Stomach (tissue), 19 donors: Measurements from ENCODE around the gene CEP44. TPM values are rescaled to one million over a fixed set of nuclear protein-coding genes. Genes with fewer than 3 reads are reported as not detected.
A peak's percentile ranks its signal among the peaks of the same experiment; 100 is the strongest.

ENCODE experiments used
- DNase-seq, 2 donors: peaks; one replicate each; pipeline versions ENCODE4 v3.0.0 to v3.0.0-alpha.2; 2013 to 2019
- H3K27ac ChIP-seq, 5 donors: fragments of 200-600 bp in 4 of 5; sonication (generic) in 4 of 5; one replicate each; pipeline ENCODE4 v1.5.1; 2013 to 2019; ENCODE audit warnings: mild to moderate bottlenecking in 1 of 5, moderate library complexity in 1 of 5
- H3K27me3 ChIP-seq, 3 donors: fragments of 200-600 bp; sonication (generic); one replicate each; pipeline ENCODE4 v1.5.1; 2017 to 2019; ENCODE audit warnings: mixed run types in 1 of 3
- H3K36me3 ChIP-seq, 4 donors: fragments of 200-600 bp; sonication (generic); 1 replicate in 3 of 4; 2 replicates in 1 of 4; pipeline ENCODE4 v1.5.1; 2016 to 2019
- H3K4me1 ChIP-seq, 4 donors: fragments of 200-600 bp; sonication (generic); one replicate each; pipeline ENCODE4 v1.5.1; 2016 to 2019
- H3K4me3 ChIP-seq, 4 donors: fragments of 200-600 bp; sonication (generic) in 3 of 4; one replicate each; pipeline ENCODE4 v1.5.1; 2016 to 2019; ENCODE audit warnings: mild to moderate bottlenecking in 1 of 4
- H3K9me3 ChIP-seq, 4 donors: fragments of 200-600 bp; sonication (generic); one replicate each; pipeline ENCODE4 v1.5.1; 2016 to 2019
- CTCF ChIP-seq, 7 experiments: fragments of 450-650 bp in 4 of 7; fragments of 200-600 bp in 3 of 7; sonication (generic) in 3 of 7; IDR thresholded peaks; one replicate each; pipeline ENCODE4 v1.5.1; 2016 to 2019; ENCODE audit warnings: antibody characterized with exemption in 7 of 7, control low read depth in 2 of 7, mild to moderate bottlenecking in 1 of 7
- EP300 ChIP-seq: sonication (generic); formaldehyde crosslinking; IDR thresholded peaks from one replicate; pipeline ENCODE4 v1.6.1; 2017; ENCODE audit warnings: antibody characterized with exemption
- POLR2A ChIP-seq, 4 donors: fragments of 450-650 bp; IDR thresholded peaks; one replicate each; pipeline ENCODE4 v1.6.1; 2016; ENCODE audit warnings: antibody characterized with exemption in 4 of 4, control low read depth in 2 of 4, mild to moderate bottlenecking in 1 of 4, moderate library complexity in 1 of 4
- POLR2AphosphoS5 ChIP-seq, 3 donors: sonication (generic); formaldehyde crosslinking; IDR thresholded peaks; one replicate each; pipeline ENCODE4 v1.6.1; 2016; ENCODE audit warnings: antibody characterized with exemption in 3 of 3
- WGBS, 5 donors: extraction: QIAGEN DNeasy Blood & Tissue Kit in 3 of 5; methylation state at CpG; one replicate each; pipeline versions ENCODE4 v1.1.5 to v1.1.7; 2013 to 2018; 5-methylcytosine and 5-hydroxymethylcytosine counted together
- intact Hi-C: fragments of 100-400 bp; cut with DNase I; formaldehyde crosslinking; loops from one replicate; pipeline ENCODE4 v1.15.1; 2023; ENCODE audit warnings: low total_unique reads
- long read RNA-seq, 10 donors: transcript quantifications; one replicate each; lab custom pipeline, GENCODE V29; 2026
- polyA plus RNA-seq, 3 donors: library from polyadenylated mRNA; stranded (reverse); fragments of 200-250 nt; gene quantifications; one replicate each; pipeline ENCODE4 v1.2.3, GENCODE V29; 2013
- total RNA-seq, 5 donors: library from RNA; depleted of rRNA; stranded (reverse); fragments of >200 nt; gene quantifications; one replicate each; pipeline versions ENCODE4 v1.1.0 to v1.2.3, GENCODE V29; 2014 to 2016
- donor health status: healthy with polysubstance abuse.
- donor health status: Bipolar disorder and iron deficiency.
- donor health status: healthy.

CEP44 gene
- 10 to 100 TPM in 4 of 5 donors, 1 to 10 TPM in 1; 8.2 to 42.0 (median 19.6) TPM for total RNA-seq
- 1 to 10 TPM; 3.4 to 7.2 (median 6.5) TPM for polyA plus RNA-seq
- long read RNA-seq, donor 1 = 0 reads
- long read RNA-seq, donor 2 = 0 reads
- long read RNA-seq, donor 3 = 0 reads
- long read RNA-seq, donor 4 = 0 reads
- long read RNA-seq, donor 5 = 0 reads
- long read RNA-seq, donor 6, partial matches to known transcripts = 41 of 45 reads
- long read RNA-seq, donor 6, other reads (novel, unspliced or antisense) = 0 of 45 reads
- long read RNA-seq, donor 7, full-length matches to known transcripts = 1 of 1 reads
- long read RNA-seq, donor 7, partial matches to known transcripts = 0 of 1 reads
- long read RNA-seq, donor 7, other reads (novel, unspliced or antisense) = 0 of 1 reads
- long read RNA-seq, donor 8, partial matches to known transcripts = 0 of 1 reads
- long read RNA-seq, donor 8, other reads (novel, unspliced or antisense) = 0 of 1 reads
- long read RNA-seq, donor 9 = 0 reads
- long read RNA-seq, donor 10, partial matches to known transcripts = 0 of 1 reads
- long read RNA-seq, donor 10, other reads (novel, unspliced or antisense) = 0 of 1 reads

- WGBS, 5 donors = 0 to 1% (median 0%) methylated on average over 48 to 52 of the region's 52 CpGs
- Histone ChIP-seq H3K27me3 (no peaks in the 10 kb centered on the region), H3K36me3 (no peaks in the 10 kb centered on the region), H3K4me3 (peak within 1 kb of the TSS; percentile 73 to 86 (median 74)), H3K4me1 (peaks cover 12 to 60% (median 39%) of the 10 kb centered on the region in 4 donors), H3K27ac (peak within 1 kb of the TSS; percentile 92 to 99 (median 96)), H3K9me3 (no peaks in the 10 kb centered on the region)
- TF ChIP-seq POLR2A (IDR thresholded peaks at IDR 0.05) = no peak
- TF ChIP-seq POLR2AphosphoS5 (IDR thresholded peaks at IDR 0.05) = peak in 1 of 3 donors; percentile 37
- intact Hi-C loops = no loop called here
- peak; percentile 65 to 94 for DNase-seq
Measured at GRCh38 chr4:174283507-174284471, at the start of gene CEP44, which contains the start of gene FBXO8. CEP44 (plus strand) TSS chr4:174283911; CDS start chr4:174299122, 15,211 bp downstream. FBXO8 (minus strand) TSS chr4:174283667; CDS start chr4:174263092, 20,575 bp downstream.

GRCh38 chr4:174236359-174236758 is 47.4 kb upstream of the CEP44 start:
- H3K27me3 ChIP-seq = no peaks in the 10 kb centered on the region
- no peaks in the 10 kb centered on the region for H3K4me1 ChIP-seq
- WGBS, 5 donors = 71 to 98% (median 83%) methylated on average over 3 of the region's 3 CpGs
- no peaks in the 10 kb centered on the region for H3K9me3 ChIP-seq
- DNase-seq = no peak
- H3K4me3 ChIP-seq = no peak overlapping the region
- no peak overlapping the region for H3K27ac ChIP-seq
- intact Hi-C loops = no loop called here
- peaks cover 0 to 61% (median 38%) of the 10 kb centered on the region in 4 donors for H3K36me3 ChIP-seq
- TF ChIP-seq CTCF (IDR thresholded peaks at IDR 0.05) = no peak
- TF ChIP-seq POLR2AphosphoS5 (IDR thresholded peaks at IDR 0.05) = no peak
- TF ChIP-seq POLR2A (IDR thresholded peaks at IDR 0.05) = no peak
- no peak for TF ChIP-seq EP300

GRCh38 chr4:174241162-174241561 is 42.5 kb upstream of the CEP44 start:
- Histone ChIP-seq H3K4me1 (no peaks in the 10 kb centered on the region), H3K36me3 (peaks cover 0 to 48% (median 30%) of the 10 kb centered on the region in 4 donors), H3K9me3 (no peaks in the 10 kb centered on the region), H3K27me3 (no peaks in the 10 kb centered on the region), H3K27ac (no peak overlapping the region), H3K4me3 (no peak overlapping the region)
- intact Hi-C loops = no loop called here
- no peak for TF ChIP-seq POLR2A (IDR thresholded peaks at IDR 0.05)
- no peak for TF ChIP-seq EP300
- TF ChIP-seq CTCF (IDR thresholded peaks at IDR 0.05) = no peak
- no peak for TF ChIP-seq POLR2AphosphoS5 (IDR thresholded peaks at IDR 0.05)
- DNase-seq = no peak
- WGBS, 5 donors = 88 to 91% (median 91%) methylated on average over 3 of the region's 3 CpGs

GRCh38 chr4:174244441-174244840 is 39.3 kb upstream of the CEP44 start:
- TF ChIP-seq POLR2AphosphoS5 (IDR thresholded peaks at IDR 0.05) (no peak), CTCF (IDR thresholded peaks at IDR 0.05) (no peak), POLR2A (IDR thresholded peaks at IDR 0.05) (no peak), EP300 (no peak)
- Histone ChIP-seq H3K4me1 (peaks cover 0 to 17% (median 4%) of the 10 kb centered on the region in 4 donors), H3K27ac (no peak overlapping the region), H3K9me3 (no peaks in the 10 kb centered on the region), H3K36me3 (peaks cover 0 to 15% (median 11%) of the 10 kb centered on the region in 4 donors), H3K27me3 (no peaks in the 10 kb centered on the region), H3K4me3 (no peak overlapping the region)
- DNase-seq = no peak
- intact Hi-C loops = no loop called here
- WGBS, 5 donors = 51 to 100% (median 86%) methylated on average over 1 of the region's 1 CpG
